ENCODE measurements around the gene CRYBG1. TPM values are rescaled to one million over a fixed set of nuclear protein-coding genes. Genes with fewer than 3 reads are reported as not detected.

Gene CRYBG1
- total and polyA plus RNA-seq, 2 of the 13 experiments (the other 11 are each of a cell fraction or from before 2014, with no cell fraction given) = 10.1 to 21.9 TPM

DNA sequence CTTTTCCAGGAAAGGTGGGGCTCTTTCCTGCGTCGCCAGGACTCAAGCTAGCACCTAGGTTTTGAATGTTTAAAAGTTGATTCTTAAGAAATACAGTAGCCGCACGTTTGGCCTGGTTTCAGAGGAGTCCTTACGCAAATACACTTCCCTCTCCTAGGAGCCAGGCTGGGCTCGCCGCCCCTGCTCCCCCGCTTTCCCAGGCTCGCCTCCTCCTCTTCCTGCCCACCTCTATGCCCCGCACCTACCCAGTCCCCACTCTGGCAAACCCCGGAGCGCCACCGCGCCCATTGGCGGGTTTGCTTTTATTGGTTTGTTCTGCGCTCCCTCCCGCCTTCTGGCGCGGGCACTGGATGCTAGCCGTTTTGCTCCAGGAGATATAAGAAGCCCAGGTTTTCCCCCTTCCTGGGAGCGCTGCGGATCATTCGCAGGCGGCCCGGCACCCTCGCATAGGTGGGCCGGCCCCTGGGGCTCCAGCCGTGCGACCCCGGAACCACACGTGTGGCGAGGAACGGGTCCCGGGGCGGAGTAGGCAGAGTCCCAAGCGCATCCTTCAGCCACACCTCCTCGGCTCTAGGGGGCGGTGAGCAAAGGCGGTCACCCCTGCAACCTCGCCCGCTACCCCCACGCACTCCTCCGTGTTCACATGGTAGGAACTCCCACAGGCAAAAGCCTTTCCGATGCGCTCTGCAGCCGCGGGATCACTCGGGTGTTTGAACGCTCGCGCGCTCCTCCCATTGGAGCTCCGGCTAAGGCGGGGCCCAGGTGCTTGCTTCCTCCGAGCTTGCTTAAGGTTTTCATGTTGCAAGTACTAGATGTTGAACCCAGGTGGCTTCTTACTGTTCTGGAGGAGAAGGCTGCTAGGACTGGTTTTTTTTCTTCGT is 149.8 kb downstream of the CRYBG1 start (continued):
- TF ChIP-seq, protein P1, sequence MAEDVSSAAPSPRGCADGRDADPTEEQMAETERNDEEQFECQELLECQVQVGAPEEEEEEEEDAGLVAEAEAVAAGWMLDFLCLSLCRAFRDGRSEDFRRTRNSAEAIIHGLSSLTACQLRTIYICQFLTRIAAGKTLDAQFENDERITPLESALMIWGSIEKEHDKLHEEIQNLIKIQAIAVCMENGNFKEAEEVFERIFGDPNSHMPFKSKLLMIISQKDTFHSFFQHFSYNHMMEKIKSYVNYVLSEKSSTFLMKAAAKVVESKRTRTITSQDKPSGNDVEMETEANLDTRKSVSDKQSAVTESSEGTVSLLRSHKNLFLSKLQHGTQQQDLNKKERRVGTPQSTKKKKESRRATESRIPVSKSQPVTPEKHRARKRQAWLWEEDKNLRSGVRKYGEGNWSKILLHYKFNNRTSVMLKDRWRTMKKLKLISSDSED (CRISPR knock-in tag; IDR thresholded peaks at IDR 0.05) = no peak
- TF ChIP-seq, protein P2, sequence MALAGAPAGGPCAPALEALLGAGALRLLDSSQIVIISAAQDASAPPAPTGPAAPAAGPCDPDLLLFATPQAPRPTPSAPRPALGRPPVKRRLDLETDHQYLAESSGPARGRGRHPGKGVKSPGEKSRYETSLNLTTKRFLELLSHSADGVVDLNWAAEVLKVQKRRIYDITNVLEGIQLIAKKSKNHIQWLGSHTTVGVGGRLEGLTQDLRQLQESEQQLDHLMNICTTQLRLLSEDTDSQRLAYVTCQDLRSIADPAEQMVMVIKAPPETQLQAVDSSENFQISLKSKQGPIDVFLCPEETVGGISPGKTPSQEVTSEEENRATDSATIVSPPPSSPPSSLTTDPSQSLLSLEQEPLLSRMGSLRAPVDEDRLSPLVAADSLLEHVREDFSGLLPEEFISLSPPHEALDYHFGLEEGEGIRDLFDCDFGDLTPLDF (CRISPR knock-in tag; IDR thresholded peaks at IDR 0.05) = no peak
- TF ChIP-seq, protein P3, sequence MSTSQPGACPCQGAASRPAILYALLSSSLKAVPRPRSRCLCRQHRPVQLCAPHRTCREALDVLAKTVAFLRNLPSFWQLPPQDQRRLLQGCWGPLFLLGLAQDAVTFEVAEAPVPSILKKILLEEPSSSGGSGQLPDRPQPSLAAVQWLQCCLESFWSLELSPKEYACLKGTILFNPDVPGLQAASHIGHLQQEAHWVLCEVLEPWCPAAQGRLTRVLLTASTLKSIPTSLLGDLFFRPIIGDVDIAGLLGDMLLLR (CRISPR knock-in tag; IDR thresholded peaks at IDR 0.05) = peak; percentile 59; the same call in 1 of the 2 replicates
- TF ChIP-seq MXD3 (CRISPR knock-in tag; IDR thresholded peaks at IDR 0.05) (0 out of 2 replicates have a peak, but pooled peaks have one; percentile 48), DBP (CRISPR knock-in tag; IDR thresholded peaks at IDR 0.05; ENCODE audit: not compliant biosample characterization) (no peak), RBM22 (optimal IDR thresholded peaks at IDR 0.05; ENCODE audit: low read length) (no peak), ZSCAN30 (CRISPR knock-in tag; IDR thresholded peaks at IDR 0.05) (no peak), ZNF282 (IDR thresholded peaks at IDR 0.05; ENCODE audit: partially characterized antibody) (no peak), ZNF12 (CRISPR knock-in tag; IDR thresholded peaks at IDR 0.05) (no peak), NFIB (CRISPR knock-in tag; IDR thresholded peaks at IDR 0.05; ENCODE audit: borderline replicate concordance) (no peak), ONECUT2 (CRISPR knock-in tag; IDR thresholded peaks at IDR 0.05) (no peak), CREBL2 (CRISPR knock-in tag; IDR thresholded peaks at IDR 0.05; ENCODE audit: borderline replicate concordance) (no peak)
- TF ChIP-seq, protein P4, sequence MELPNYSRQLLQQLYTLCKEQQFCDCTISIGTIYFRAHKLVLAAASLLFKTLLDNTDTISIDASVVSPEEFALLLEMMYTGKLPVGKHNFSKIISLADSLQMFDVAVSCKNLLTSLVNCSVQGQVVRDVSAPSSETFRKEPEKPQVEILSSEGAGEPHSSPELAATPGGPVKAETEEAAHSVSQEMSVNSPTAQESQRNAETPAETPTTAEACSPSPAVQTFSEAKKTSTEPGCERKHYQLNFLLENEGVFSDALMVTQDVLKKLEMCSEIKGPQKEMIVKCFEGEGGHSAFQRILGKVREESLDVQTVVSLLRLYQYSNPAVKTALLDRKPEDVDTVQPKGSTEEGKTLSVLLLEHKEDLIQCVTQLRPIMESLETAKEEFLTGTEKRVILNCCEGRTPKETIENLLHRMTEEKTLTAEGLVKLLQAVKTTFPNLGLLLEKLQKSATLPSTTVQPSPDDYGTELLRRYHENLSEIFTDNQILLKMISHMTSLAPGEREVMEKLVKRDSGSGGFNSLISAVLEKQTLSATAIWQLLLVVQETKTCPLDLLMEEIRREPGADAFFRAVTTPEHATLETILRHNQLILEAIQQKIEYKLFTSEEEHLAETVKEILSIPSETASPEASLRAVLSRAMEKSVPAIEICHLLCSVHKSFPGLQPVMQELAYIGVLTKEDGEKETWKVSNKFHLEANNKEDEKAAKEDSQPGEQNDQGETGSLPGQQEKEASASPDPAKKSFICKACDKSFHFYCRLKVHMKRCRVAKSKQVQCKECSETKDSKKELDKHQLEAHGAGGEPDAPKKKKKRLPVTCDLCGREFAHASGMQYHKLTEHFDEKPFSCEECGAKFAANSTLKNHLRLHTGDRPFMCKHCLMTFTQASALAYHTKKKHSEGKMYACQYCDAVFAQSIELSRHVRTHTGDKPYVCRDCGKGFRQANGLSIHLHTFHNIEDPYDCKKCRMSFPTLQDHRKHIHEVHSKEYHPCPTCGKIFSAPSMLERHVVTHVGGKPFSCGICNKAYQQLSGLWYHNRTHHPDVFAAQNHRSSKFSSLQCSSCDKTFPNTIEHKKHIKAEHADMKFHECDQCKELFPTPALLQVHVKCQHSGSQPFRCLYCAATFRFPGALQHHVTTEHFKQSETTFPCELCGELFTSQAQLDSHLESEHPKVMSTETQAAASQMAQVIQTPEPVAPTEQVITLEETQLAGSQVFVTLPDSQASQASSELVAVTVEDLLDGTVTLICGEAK (IDR thresholded peaks at IDR 0.05) = no peak
- TF ChIP-seq, protein P4 (CRISPR knock-in tag; IDR thresholded peaks at IDR 0.05) = no peak
